GM12891 (cell line): ENCODE results near the gene FSTL4.

ENCODE experiments used
- POLR2A ChIP-seq: IDR thresholded peaks from 2 replicates; pipeline ENCODE4 v1.6.1; 2011; ENCODE audit warnings: low read depth, low read length, control low read depth
- TAF1 ChIP-seq: IDR thresholded peaks from 2 replicates; pipeline ENCODE4 v1.6.1; 2011; ENCODE audit warnings: low read depth, low read length, control low read depth

DNA sequence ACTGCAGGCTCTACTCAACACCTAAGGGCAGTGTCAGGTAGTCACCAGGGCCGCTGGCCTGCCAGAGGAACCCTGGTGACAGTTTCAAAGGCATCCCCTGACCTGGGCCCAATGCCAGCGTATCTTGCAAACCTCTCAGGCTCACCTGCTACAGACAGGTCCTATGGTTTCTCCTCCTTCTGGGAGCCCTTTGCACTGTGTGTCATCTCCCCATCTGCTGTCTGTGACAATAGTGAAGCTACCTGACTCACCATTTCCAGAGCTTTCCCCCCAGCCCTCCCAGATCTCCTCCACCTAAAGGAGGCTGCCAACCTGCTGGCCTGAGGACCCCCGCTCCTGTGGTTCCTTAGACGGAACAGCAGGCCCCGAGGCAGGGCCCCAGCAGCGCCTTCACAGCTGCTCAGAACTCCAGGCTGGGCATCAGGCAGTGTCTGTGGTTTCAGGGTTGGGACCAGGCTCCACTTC, 203.1 kb downstream of the FSTL4 start:
- no peak for TF ChIP-seq TAF1
- no peak for TF ChIP-seq POLR2A
